ENCODE results near the gene CACNB1. TPM values are rescaled to one million over a fixed set of nuclear protein-coding genes. Genes with fewer than 3 reads are reported as not detected.

CACNB1 gene
- total RNA-seq, 1 experiment from 2014 or later, result 20.0 TPM

DNA sequence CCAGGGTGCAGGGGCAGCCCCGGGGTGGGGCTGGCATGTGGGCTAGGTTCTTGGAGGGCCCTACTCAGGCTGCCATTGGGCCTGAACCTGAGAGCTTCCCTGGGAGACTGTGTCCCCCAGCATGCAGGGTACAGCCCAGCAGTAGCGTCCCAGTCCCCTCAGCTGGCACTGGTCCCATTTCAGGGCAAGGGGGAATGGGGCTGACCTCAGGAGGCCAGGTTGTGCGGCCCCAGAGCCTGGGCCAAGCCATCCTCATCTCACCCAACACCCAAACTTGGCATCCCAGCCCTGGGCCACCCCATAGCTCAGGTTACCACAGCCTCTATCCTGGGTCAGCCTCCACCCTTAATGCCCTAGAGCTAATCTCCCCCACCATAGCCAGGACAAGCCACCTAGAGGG lies 52.3 kb downstream of the CACNB1 start:
- TF ChIP-seq, protein P1, sequence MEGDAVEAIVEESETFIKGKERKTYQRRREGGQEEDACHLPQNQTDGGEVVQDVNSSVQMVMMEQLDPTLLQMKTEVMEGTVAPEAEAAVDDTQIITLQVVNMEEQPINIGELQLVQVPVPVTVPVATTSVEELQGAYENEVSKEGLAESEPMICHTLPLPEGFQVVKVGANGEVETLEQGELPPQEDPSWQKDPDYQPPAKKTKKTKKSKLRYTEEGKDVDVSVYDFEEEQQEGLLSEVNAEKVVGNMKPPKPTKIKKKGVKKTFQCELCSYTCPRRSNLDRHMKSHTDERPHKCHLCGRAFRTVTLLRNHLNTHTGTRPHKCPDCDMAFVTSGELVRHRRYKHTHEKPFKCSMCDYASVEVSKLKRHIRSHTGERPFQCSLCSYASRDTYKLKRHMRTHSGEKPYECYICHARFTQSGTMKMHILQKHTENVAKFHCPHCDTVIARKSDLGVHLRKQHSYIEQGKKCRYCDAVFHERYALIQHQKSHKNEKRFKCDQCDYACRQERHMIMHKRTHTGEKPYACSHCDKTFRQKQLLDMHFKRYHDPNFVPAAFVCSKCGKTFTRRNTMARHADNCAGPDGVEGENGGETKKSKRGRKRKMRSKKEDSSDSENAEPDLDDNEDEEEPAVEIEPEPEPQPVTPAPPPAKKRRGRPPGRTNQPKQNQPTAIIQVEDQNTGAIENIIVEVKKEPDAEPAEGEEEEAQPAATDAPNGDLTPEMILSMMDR (conservative IDR thresholded peaks at IDR 0.05), result no peak
- peaks cover 19% of the 10 kb centered on the region for H3K27me3 Mint-ChIP-seq (ENCODE audit: low read depth)
- Histone ChIP-seq H3K23ac (ENCODE audit: insufficient read length, low read depth, low read length) (no peak overlapping the region), H3K23me2 (ENCODE audit: insufficient read length, low read depth, low read length, poor library complexity, severe bottlenecking) (no peaks in the 10 kb centered on the region), H3K27me3 (ENCODE audit: insufficient read depth, low read length) (peaks cover 2% of the 10 kb centered on the region; the same call in 1 of the 2 replicates), H2BK5ac (ENCODE audit: insufficient read length, low read length) (no peak overlapping the region), H2AFZ (ENCODE audit: low read length) (no peak overlapping the region), H4K5ac (ENCODE audit: insufficient read length, low read depth, low read length) (no peak overlapping the region), H2BK15ac (ENCODE audit: low read depth, low read length) (no peak overlapping the region), H4K8ac (replicated peaks; ENCODE audit: insufficient read length, low read depth, low read length) (no peak overlapping the region), H3T11ph (ENCODE audit: low read length) (no peak overlapping the region), H3K4me1 (ENCODE audit: insufficient read depth, low read length) (no peaks in the 10 kb centered on the region), H3K14ac (ENCODE audit: insufficient read depth, low read length) (no peak overlapping the region; the same call in 1 of the 2 replicates), H2BK120ac (ENCODE audit: low read depth, low read length, poor library complexity, severe bottlenecking) (no peak overlapping the region), H4K20me1 (ENCODE audit: control insufficient read depth, insufficient read depth, insufficient read length) (no peaks in the 10 kb centered on the region), H2BK20ac (ENCODE audit: low read depth, low read length, poor library complexity, severe bottlenecking) (no peak overlapping the region), H3K18ac (ENCODE audit: insufficient read length, low read depth, low read length) (no peak overlapping the region), H3K9me3 (ENCODE audit: control insufficient read depth, low read depth, low read length) (no peaks in the 10 kb centered on the region), H3K9ac (ENCODE audit: extremely low read depth, insufficient read length, low read length) (no peak overlapping the region), H3K79me2 (ENCODE audit: insufficient read depth, low read length) (no peaks in the 10 kb centered on the region), H3K4ac (ENCODE audit: low read depth, low read length) (no peak overlapping the region), H3K79me1 (ENCODE audit: insufficient read depth, low read depth, low read length, poor library complexity, severe bottlenecking) (no peaks in the 10 kb centered on the region), H3K27ac (ENCODE audit: insufficient read length, low read depth, low read length) (no peak overlapping the region), H4K91ac (ENCODE audit: insufficient read length, low read depth, low read length) (no peak overlapping the region), H2BK12ac (ENCODE audit: insufficient read length, low read depth, low read length) (no peak overlapping the region), H3K4me2 (ENCODE audit: insufficient read depth, insufficient read length, low read length) (no peak overlapping the region), H3K56ac (ENCODE audit: insufficient read length, low read depth, low read length) (no peak overlapping the region), H2AK5ac (ENCODE audit: insufficient read length, low read length) (no peak overlapping the region)
- no CpG with 5 or more reads among the region's 3 CpGs for WGBS (ENCODE audit: extremely low coverage, insufficient read length, low lambda C conversion rate)
- H3K4me3 Mint-ChIP-seq, result no peak overlapping the region
- H3K4me1 Mint-ChIP-seq, result peaks cover 2 to 11% of the 10 kb centered on the region in 2 experiments
- no peaks in the 10 kb centered on the region for H3K36me3 Mint-ChIP-seq (ENCODE audit: insufficient read depth in 1 of 3, low read depth in 3 of 3)
- no peaks in the 10 kb centered on the region; a peak in 1 of 5 replicates for H3K9me3 Mint-ChIP-seq
- DNase-seq, result no peak
- H3K27ac Mint-ChIP-seq, result no peak overlapping the region

All from H9 (cell line).